ENCODE data around the gene HDAC2.
"Not testable (repeated sequence)": the region's sequence is repeated elsewhere in the genome, so short reads cannot be mapped to it uniquely, and the experiment has no call there.

Gene HDAC2

DNA sequence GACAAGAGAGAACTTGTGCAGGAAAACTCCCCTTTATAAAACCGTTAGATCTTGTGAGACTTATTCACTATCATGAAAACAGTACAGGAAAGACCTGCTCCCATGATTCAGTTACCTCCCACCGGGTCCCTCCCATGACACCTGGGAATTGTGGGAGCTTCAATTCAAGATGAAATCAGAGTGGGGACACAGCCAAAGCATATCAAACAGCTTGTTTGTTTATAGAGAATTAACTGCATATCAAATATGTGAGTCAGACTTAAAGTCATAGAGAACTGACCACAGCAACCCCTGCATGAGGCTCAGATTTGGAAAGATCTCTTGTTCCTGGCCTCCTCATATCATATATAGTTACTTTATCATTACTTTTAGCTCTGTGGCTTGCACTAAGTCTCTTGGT is 29.1 kb upstream of the HDAC2 start:
- Histone ChIP-seq H3K27me3 (ENCODE audit: control insufficient read depth in 2 of 2, insufficient read depth in 2 of 2, low read length in 2 of 2) (no peaks in the 10 kb centered on the region), H3K27ac (ENCODE audit: low read depth in 2 of 2, low read length in 2 of 2) (no peak overlapping the region), H3K9ac (ENCODE audit: low read depth in 1 of 2, low read length in 2 of 2) (no peak overlapping the region), H3K36me3 (ENCODE audit: control insufficient read depth in 2 of 2, insufficient read depth in 2 of 2, low read length in 2 of 2) (no peaks in the 10 kb centered on the region), H3K4me3 (ENCODE audit: low read length in 2 of 2) (no peak overlapping the region), H3K4me1 (ENCODE audit: control insufficient read depth in 2 of 2, insufficient read depth in 2 of 2, low read length in 2 of 2) (peaks cover 0 to 3% of the 10 kb centered on the region in 2 donors), H3K9me3 (ENCODE audit: control insufficient read depth in 2 of 2, low read length in 2 of 2) (no peaks in the 10 kb centered on the region)

DNA sequence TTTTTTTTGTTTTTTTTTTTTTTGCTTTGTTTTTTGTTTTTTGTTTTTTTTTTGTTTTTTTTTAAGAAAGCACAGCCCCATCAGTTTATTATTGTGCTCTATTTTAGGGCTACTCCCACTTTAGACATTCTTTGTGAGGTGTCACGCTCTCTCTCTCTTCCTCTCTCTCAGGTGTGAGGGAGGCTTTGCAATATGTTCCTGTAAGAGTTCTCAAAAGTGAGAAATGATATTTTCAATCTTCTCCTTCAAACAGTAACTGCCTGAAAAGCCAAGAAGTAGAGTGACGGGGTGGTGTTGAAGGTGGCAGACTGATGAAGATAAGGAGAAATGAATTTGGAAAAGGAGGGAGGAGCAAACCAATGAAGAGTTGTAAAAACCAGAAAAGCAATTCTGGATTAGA is 28.3 kb upstream of the HDAC2 start:
- H3K27me3 ChIP-seq (ENCODE audit: control insufficient read depth in 2 of 2, insufficient read depth in 2 of 2, low read length in 2 of 2) = no peaks in the 10 kb centered on the region
- H3K36me3 ChIP-seq (ENCODE audit: control insufficient read depth in 2 of 2, insufficient read depth in 2 of 2, low read length in 2 of 2) = no peaks in the 10 kb centered on the region
- no peak overlapping the region for H3K9ac ChIP-seq (ENCODE audit: low read depth in 1 of 2, low read length in 2 of 2)
- H3K4me3 ChIP-seq (ENCODE audit: low read length in 2 of 2) = no peak overlapping the region
- H3K4me1 ChIP-seq (ENCODE audit: control insufficient read depth in 2 of 2, insufficient read depth in 2 of 2, low read length in 2 of 2) = peaks cover 0 to 3% of the 10 kb centered on the region in 2 donors
- H3K9me3 ChIP-seq (ENCODE audit: control insufficient read depth in 2 of 2, low read length in 2 of 2) = no peaks in the 10 kb centered on the region
- no peak overlapping the region for H3K27ac ChIP-seq (ENCODE audit: low read depth in 2 of 2, low read length in 2 of 2)

DNA sequence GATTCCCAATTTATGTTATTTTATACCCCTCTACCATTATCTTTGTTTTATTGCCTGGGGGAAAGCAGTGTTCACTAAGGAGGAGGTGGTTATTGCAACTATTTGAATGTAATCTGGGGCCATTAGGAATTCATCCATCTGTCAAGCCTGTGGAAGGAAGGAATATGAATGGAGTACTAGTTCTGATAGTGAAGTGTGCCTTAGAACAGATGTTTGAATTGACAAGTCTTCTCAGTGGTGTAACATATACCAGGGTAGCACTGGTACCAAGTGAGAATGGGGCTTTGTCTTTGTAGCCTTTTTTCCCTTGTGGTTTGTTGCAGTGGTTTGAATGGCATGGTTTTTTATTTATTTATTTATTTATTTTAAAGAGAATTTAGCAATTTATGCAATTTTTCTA is 27.9 kb upstream of the HDAC2 start:
- H3K4me3 ChIP-seq (ENCODE audit: low read length in 2 of 2) = no peak overlapping the region
- H3K36me3 ChIP-seq (ENCODE audit: control insufficient read depth in 2 of 2, insufficient read depth in 2 of 2, low read length in 2 of 2) = no peaks in the 10 kb centered on the region
- no peaks in the 10 kb centered on the region for H3K27me3 ChIP-seq (ENCODE audit: control insufficient read depth in 2 of 2, insufficient read depth in 2 of 2, low read length in 2 of 2)
- H3K9ac ChIP-seq (ENCODE audit: low read depth in 1 of 2, low read length in 2 of 2) = no peak overlapping the region
- peaks cover 0 to 3% of the 10 kb centered on the region in 2 donors for H3K4me1 ChIP-seq (ENCODE audit: control insufficient read depth in 2 of 2, insufficient read depth in 2 of 2, low read length in 2 of 2)
- no peaks in the 10 kb centered on the region for H3K9me3 ChIP-seq (ENCODE audit: control insufficient read depth in 2 of 2, low read length in 2 of 2)
- no peak overlapping the region for H3K27ac ChIP-seq (ENCODE audit: low read depth in 2 of 2, low read length in 2 of 2)

DNA sequence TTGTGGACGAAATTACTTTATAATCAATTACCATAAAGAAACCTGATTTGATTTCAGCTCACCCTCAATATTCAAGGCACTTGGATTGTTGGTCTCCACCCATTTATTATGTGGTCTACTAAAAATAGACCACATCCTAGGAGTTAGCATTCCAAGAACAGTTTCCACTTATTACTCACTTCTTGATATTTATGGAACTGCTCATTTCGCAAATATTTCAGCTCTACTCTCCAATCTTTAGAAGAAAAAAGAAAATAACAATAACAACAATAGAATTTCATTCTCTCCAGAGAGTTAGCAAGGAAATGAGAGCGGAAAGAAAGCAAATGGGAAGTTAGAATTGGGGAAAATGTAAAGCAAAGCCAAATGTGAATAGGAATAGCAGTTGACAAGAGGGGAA is 26.2 kb upstream of the HDAC2 start:
- Histone ChIP-seq H3K27me3 (ENCODE audit: control insufficient read depth in 2 of 2, insufficient read depth in 2 of 2, low read length in 2 of 2) (no peaks in the 10 kb centered on the region), H3K9me3 (ENCODE audit: control insufficient read depth in 2 of 2, low read length in 2 of 2) (no peaks in the 10 kb centered on the region), H3K9ac (ENCODE audit: low read depth in 1 of 2, low read length in 2 of 2) (no peak overlapping the region), H3K27ac (ENCODE audit: low read depth in 2 of 2, low read length in 2 of 2) (no peak overlapping the region), H3K4me1 (ENCODE audit: control insufficient read depth in 2 of 2, insufficient read depth in 2 of 2, low read length in 2 of 2) (peaks cover 0 to 3% of the 10 kb centered on the region in 2 donors), H3K36me3 (ENCODE audit: control insufficient read depth in 2 of 2, insufficient read depth in 2 of 2, low read length in 2 of 2) (no peaks in the 10 kb centered on the region), H3K4me3 (ENCODE audit: low read length in 2 of 2) (no peak overlapping the region)

DNA sequence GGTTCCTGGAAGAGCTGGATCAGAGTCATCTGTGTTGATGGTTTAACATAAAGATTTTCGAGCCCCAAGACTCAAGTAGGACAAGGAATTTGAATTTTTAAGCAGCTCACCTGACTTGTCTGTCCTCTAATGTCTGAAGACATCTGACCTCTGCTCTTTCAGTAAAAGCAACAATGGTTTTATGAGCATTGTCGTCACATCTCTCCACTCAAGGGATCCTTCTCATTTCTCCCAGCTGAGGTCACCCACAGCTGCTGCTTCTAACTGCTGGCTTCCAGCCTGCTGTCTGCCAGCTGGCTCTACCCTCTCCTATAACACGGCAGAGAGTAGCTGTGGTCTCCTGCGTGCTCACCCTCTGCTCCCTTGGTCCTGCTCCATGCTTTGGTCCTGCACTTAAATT is 24.7 kb upstream of the HDAC2 start:
- peak overlapping the region in 1 of 2 donors; percentile 23 for H3K27ac ChIP-seq (ENCODE audit: low read depth in 2 of 2, low read length in 2 of 2)
- H3K9ac ChIP-seq (ENCODE audit: low read depth in 1 of 2, low read length in 2 of 2) = no peak overlapping the region

DNA sequence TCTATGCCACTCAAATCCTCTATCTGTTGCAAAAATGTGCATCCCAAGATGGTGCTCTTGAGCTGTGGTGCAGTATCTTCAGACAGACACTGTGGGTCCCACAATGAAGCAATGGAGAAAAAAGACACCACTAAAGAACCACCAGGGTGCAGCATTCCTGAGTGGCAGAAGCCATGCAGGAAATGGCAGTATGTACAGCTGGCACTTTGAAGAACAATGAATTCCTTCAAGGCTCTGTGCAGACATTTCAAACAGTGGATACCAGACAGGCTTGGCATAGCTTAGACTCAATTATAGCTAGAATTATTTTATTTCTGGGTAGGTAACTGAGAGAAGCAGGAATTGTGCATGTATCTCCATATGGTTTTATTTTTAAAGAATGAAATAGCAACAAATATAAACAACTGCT is 24.0 kb upstream of the HDAC2 start:
- H3K4me1 ChIP-seq (ENCODE audit: control insufficient read depth in 2 of 2, insufficient read depth in 2 of 2, low read length in 2 of 2) = peaks cover 0 to 3% of the 10 kb centered on the region in 2 donors
- no peaks in the 10 kb centered on the region for H3K9me3 ChIP-seq (ENCODE audit: control insufficient read depth in 2 of 2, low read length in 2 of 2)
- peak overlapping the region in 1 of 2 donors; percentile 23 for H3K27ac ChIP-seq (ENCODE audit: low read depth in 2 of 2, low read length in 2 of 2)
- no peak overlapping the region for H3K4me3 ChIP-seq (ENCODE audit: low read length in 2 of 2)
- H3K27me3 ChIP-seq (ENCODE audit: control insufficient read depth in 2 of 2, insufficient read depth in 2 of 2, low read length in 2 of 2) = no peaks in the 10 kb centered on the region
- no peaks in the 10 kb centered on the region for H3K36me3 ChIP-seq (ENCODE audit: control insufficient read depth in 2 of 2, insufficient read depth in 2 of 2, low read length in 2 of 2)
- no peak overlapping the region for H3K9ac ChIP-seq (ENCODE audit: low read depth in 1 of 2, low read length in 2 of 2)

More for the DNA sequence above, 24.7 kb upstream of the HDAC2 start:
- H3K4me1 ChIP-seq (ENCODE audit: control insufficient read depth in 2 of 2, insufficient read depth in 2 of 2, low read length in 2 of 2) = peaks cover 0 to 3% of the 10 kb centered on the region in 2 donors
- no peaks in the 10 kb centered on the region for H3K27me3 ChIP-seq (ENCODE audit: control insufficient read depth in 2 of 2, insufficient read depth in 2 of 2, low read length in 2 of 2)
- H3K4me3 ChIP-seq (ENCODE audit: low read length in 2 of 2) = no peak overlapping the region
- H3K9me3 ChIP-seq (ENCODE audit: control insufficient read depth in 2 of 2, low read length in 2 of 2) = no peaks in the 10 kb centered on the region
- no peaks in the 10 kb centered on the region for H3K36me3 ChIP-seq (ENCODE audit: control insufficient read depth in 2 of 2, insufficient read depth in 2 of 2, low read length in 2 of 2)

DNA sequence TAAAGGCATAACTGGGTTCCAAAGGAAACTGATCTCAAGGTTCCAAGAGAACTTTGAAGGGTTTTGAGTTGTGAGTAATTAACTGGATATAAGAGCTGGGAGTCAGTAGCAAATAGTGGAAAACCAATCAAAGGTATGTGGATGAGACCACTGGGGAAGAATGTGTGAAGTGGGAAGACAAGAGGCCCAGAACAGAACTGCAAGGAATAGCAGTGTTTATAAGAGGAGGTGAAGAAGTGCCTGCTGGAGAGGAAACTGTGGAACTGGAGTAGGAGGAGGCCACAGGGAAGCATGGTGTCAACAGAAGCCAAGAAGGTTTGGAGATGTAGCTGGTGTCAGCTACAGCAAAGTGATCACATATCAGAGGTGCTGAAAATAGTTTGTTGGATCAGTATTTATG is 18.7 kb upstream of the HDAC2 start:
- Histone ChIP-seq H3K36me3 (ENCODE audit: control insufficient read depth in 2 of 2, insufficient read depth in 2 of 2, low read length in 2 of 2) (no peaks in the 10 kb centered on the region), H3K4me1 (ENCODE audit: control insufficient read depth in 2 of 2, insufficient read depth in 2 of 2, low read length in 2 of 2) (no peaks in the 10 kb centered on the region), H3K27ac (ENCODE audit: low read depth in 2 of 2, low read length in 2 of 2) (no peak overlapping the region), H3K4me3 (ENCODE audit: low read length in 2 of 2) (no peak overlapping the region), H3K27me3 (ENCODE audit: control insufficient read depth in 2 of 2, insufficient read depth in 2 of 2, low read length in 2 of 2) (no peaks in the 10 kb centered on the region), H3K9ac (ENCODE audit: low read depth in 1 of 2, low read length in 2 of 2) (no peak overlapping the region), H3K9me3 (ENCODE audit: control insufficient read depth in 2 of 2, low read length in 2 of 2) (no peaks in the 10 kb centered on the region)

DNA sequence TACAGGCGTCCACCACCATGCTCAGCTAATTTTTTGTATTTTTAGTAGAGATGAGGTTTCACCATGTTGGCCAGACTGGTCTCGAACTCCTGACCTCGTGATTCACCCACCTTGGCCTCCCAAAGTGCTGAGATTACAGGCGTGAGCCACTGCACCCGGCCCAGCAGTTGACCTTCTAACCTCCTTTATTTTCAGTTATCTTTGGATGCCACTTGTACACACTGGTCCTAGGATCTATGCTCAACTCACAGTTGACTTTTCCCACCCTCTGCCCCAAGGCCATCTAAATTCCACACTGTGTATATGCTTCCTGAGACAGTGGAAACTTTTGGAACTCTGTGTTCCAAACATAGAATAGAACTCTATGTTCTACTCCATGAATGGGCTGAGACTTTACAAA is 11.7 kb upstream of the HDAC2 start:
- not testable (repeated sequence) for H3K27ac ChIP-seq (ENCODE audit: low read depth in 2 of 2, low read length in 2 of 2); H3K27me3 ChIP-seq (ENCODE audit: control insufficient read depth in 2 of 2, insufficient read depth in 2 of 2, low read length in 2 of 2); H3K9ac ChIP-seq (ENCODE audit: low read depth in 1 of 2, low read length in 2 of 2); H3K4me1 ChIP-seq (ENCODE audit: control insufficient read depth in 2 of 2, insufficient read depth in 2 of 2, low read length in 2 of 2); H3K9me3 ChIP-seq (ENCODE audit: control insufficient read depth in 2 of 2, low read length in 2 of 2); H3K4me3 ChIP-seq (ENCODE audit: low read length in 2 of 2); H3K36me3 ChIP-seq (ENCODE audit: control insufficient read depth in 2 of 2, insufficient read depth in 2 of 2, low read length in 2 of 2)

DNA sequence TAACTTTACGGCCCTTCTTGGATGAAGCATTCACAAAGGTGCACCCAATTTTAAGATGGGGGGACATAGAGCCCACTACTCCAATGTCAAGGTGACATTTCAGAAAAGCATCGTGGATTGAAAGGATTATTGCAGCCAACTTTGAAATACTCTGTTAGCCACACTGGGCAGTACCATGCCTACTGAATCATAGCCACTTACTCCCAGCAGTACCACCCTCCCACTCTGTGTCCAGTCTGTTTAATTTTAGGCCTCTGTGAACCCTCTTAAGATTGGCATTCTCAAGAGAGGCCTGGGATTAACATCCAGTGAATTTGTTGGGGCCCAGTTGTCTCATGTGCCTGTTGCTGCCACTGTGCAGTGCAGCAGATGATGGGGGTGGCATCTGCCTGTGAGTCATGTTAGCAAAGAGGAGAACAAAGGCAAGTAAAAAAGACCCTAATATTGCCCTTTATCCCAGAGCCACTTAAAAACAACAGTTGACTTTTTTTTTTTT is 11.2 kb upstream of the HDAC2 start:
- Histone ChIP-seq H3K36me3 (ENCODE audit: control insufficient read depth in 2 of 2, insufficient read depth in 2 of 2, low read length in 2 of 2) (no peaks in the 10 kb centered on the region), H3K9me3 (ENCODE audit: control insufficient read depth in 2 of 2, low read length in 2 of 2) (no peaks in the 10 kb centered on the region), H3K27ac (ENCODE audit: low read depth in 2 of 2, low read length in 2 of 2) (no peak overlapping the region), H3K4me1 (ENCODE audit: control insufficient read depth in 2 of 2, insufficient read depth in 2 of 2, low read length in 2 of 2) (no peaks in the 10 kb centered on the region), H3K9ac (ENCODE audit: low read depth in 1 of 2, low read length in 2 of 2) (no peak overlapping the region), H3K27me3 (ENCODE audit: control insufficient read depth in 2 of 2, insufficient read depth in 2 of 2, low read length in 2 of 2) (no peaks in the 10 kb centered on the region), H3K4me3 (ENCODE audit: low read length in 2 of 2) (no peak overlapping the region)

DNA sequence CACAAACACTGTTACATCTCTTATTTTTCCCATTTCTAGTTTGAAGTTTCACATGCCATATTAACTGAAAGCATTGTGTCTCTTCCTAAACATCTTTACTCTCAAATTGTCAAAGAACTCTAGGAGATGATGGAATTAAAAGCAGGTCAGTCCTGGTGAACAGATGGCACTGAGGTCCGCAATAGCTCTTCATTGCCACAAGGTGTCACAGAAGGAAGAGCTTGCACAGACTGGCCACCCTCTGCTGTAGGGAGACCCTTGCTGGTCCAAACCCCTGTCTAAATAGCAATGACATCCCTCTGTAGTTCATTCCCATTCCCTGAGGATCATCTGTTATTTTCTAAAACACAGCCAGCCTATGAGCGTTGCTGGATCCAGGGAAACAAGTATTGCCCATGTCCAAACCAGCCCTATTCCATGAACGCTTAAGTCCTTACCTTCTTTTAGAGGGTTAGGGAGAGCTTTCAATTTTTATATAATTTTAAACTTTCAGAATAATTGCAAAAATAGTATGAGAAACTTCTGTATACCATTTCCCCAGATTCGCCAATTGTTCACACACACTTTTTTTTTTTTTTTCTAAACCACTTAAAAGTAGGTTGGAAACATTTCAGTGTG is 10.1 kb upstream of the HDAC2 start:
- Histone ChIP-seq H3K9ac (ENCODE audit: low read depth in 1 of 2, low read length in 2 of 2) (no peak overlapping the region), H3K9me3 (ENCODE audit: control insufficient read depth in 2 of 2, low read length in 2 of 2) (no peaks in the 10 kb centered on the region), H3K4me3 (ENCODE audit: low read length in 2 of 2) (no peak overlapping the region), H3K4me1 (ENCODE audit: control insufficient read depth in 2 of 2, insufficient read depth in 2 of 2, low read length in 2 of 2) (no peaks in the 10 kb centered on the region), H3K27ac (ENCODE audit: low read depth in 2 of 2, low read length in 2 of 2) (no peak overlapping the region), H3K27me3 (ENCODE audit: control insufficient read depth in 2 of 2, insufficient read depth in 2 of 2, low read length in 2 of 2) (no peaks in the 10 kb centered on the region), H3K36me3 (ENCODE audit: control insufficient read depth in 2 of 2, insufficient read depth in 2 of 2, low read length in 2 of 2) (no peaks in the 10 kb centered on the region)

DNA sequence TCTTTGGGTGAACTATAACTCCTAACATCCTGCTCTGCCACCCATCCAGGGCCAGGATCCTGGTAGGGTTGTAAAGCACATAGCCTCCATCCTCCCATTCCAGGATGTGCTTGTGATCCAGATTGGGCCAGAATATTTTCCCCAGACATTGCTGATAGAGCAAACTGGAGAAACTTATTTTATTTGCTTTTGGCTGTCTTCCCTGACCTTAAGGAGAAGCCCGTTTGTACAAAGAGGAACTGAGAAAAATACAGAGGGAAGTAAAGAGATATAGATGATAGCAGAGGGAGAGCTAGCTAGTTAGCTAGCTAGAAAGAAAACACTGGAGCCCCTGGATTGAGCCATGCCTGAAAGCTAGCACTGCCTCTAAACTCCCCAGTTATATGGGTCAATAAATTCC is 9.0 kb upstream of the HDAC2 start:
- no peak overlapping the region for H3K4me3 ChIP-seq (ENCODE audit: low read length in 2 of 2)
- H3K36me3 ChIP-seq (ENCODE audit: control insufficient read depth in 2 of 2, insufficient read depth in 2 of 2, low read length in 2 of 2) = no peaks in the 10 kb centered on the region
- H3K9ac ChIP-seq (ENCODE audit: low read depth in 1 of 2, low read length in 2 of 2) = no peak overlapping the region
- H3K9me3 ChIP-seq (ENCODE audit: control insufficient read depth in 2 of 2, low read length in 2 of 2) = no peaks in the 10 kb centered on the region
- no peaks in the 10 kb centered on the region for H3K27me3 ChIP-seq (ENCODE audit: control insufficient read depth in 2 of 2, insufficient read depth in 2 of 2, low read length in 2 of 2)
- no peaks in the 10 kb centered on the region for H3K4me1 ChIP-seq (ENCODE audit: control insufficient read depth in 2 of 2, insufficient read depth in 2 of 2, low read length in 2 of 2)
- H3K27ac ChIP-seq (ENCODE audit: low read depth in 2 of 2, low read length in 2 of 2) = no peak overlapping the region

Data from mucosa of rectum (tissue), 2 donors.